GM06990 (cell line): ENCODE data around the gene CMTR1.

ENCODE experiments used
- DNase-seq: peaks from one replicate; pipeline ENCODE4 v3.0.0-alpha.2; 2011; ENCODE audit not compliant: insufficient read length; ENCODE audit errors: extremely low read depth
- H3K27me3 ChIP-seq: replicated peaks from 2 replicates; pipeline ENCODE4 v1.6.0; 2011; ENCODE audit warnings: low read length; ENCODE audit not compliant: control insufficient read depth, insufficient read depth
- H3K36me3 ChIP-seq: 2 replicates; pipeline ENCODE4 v1.5.1; 2011; ENCODE audit warnings: low read length; ENCODE audit not compliant: control insufficient read depth, insufficient read depth
- H3K4me3 ChIP-seq: replicated peaks from 2 replicates; pipeline ENCODE4 v1.5.1; 2011; ENCODE audit warnings: low read depth, mild to moderate bottlenecking, control low read depth, low read length
- CTCF ChIP-seq: IDR thresholded peaks from 2 replicates; pipeline ENCODE4 v1.5.1; 2011; ENCODE audit warnings: low read length, control low read depth, mild to moderate bottlenecking, inconsistent platforms; ENCODE audit not compliant: insufficient read depth, poor library complexity, severe bottlenecking

Gene CMTR1

GRCh38 chr6:37426945-37427510 lies 6.0 kb upstream of the CMTR1 start:
- Histone ChIP-seq H3K27me3 (no peaks in the 10 kb centered on the region), H3K4me3 (no peak overlapping the region), H3K36me3 (no peaks in the 10 kb centered on the region)
- TF ChIP-seq CTCF: no peak
- DNase-seq: no peak

GRCh38 chr6:37429352-37429750 lies 3.7 kb upstream of the CMTR1 start:
- DNase-seq: peak; percentile 20
- TF ChIP-seq CTCF: no peak
- no peak overlapping the region for H3K4me3 ChIP-seq
- no peaks in the 10 kb centered on the region for H3K36me3 ChIP-seq
- H3K27me3 ChIP-seq: no peaks in the 10 kb centered on the region

- TF ChIP-seq CTCF: no peak
- Histone ChIP-seq H3K4me3 (peak overlapping the region; percentile 85), H3K27me3 (no peaks in the 10 kb centered on the region), H3K36me3 (no peaks in the 10 kb centered on the region; the same call in none of the 2 replicates)
- DNase-seq: no peak
These were observed 468 bp upstream of the CMTR1 start for GRCh38 chr6:37432590-37432915.

- Histone ChIP-seq H3K4me3 (peak overlapping the region; percentile 85), H3K36me3 (peaks cover 7% of the 10 kb centered on the region), H3K27me3 (no peaks in the 10 kb centered on the region)
- no peak for TF ChIP-seq CTCF
- DNase-seq: no peak
These were observed 743 bp downstream of the CMTR1 start for GRCh38 chr6:37433657-37434271.

- Histone ChIP-seq H3K36me3 (peaks cover 9% of the 10 kb centered on the region), H3K4me3 (no peak overlapping the region), H3K27me3 (no peaks in the 10 kb centered on the region)
- TF ChIP-seq CTCF: no peak
- DNase-seq: no peak
These were observed 2.4 kb downstream of the CMTR1 start for GRCh38 chr6:37435373-37435772.

GRCh38 chr6:37435816-37436215 lies 2.8 kb downstream of the CMTR1 start:
- TF ChIP-seq CTCF: no peak
- Histone ChIP-seq H3K36me3 (peaks cover 9% of the 10 kb centered on the region), H3K4me3 (no peak overlapping the region), H3K27me3 (no peaks in the 10 kb centered on the region)
- no peak for DNase-seq
